KG1 (cell line): ENCODE results near the gene ZCWPW1.
"Not testable (repeated sequence)": the region's sequence is repeated elsewhere in the genome, so short reads cannot be mapped to it uniquely, and the experiment has no call there.

Experiments used
- DNase-seq: peaks from one replicate; lab custom pipeline; 2025; lab: John Stamatoyannopoulos, UW

The ZCWPW1 gene

GRCh38 chr7:100353685-100354330 is 74.7 kb downstream of the ZCWPW1 start:
- DNase-seq, result no peak

- DNase-seq, result no peak
Measured at GRCh38 chr7:100352984-100353684, 75.4 kb downstream of the ZCWPW1 start.

GRCh38 chr7:100352230-100352781 is 76.2 kb downstream of the ZCWPW1 start:
- DNase-seq, result not testable (repeated sequence)

GRCh38 chr7:100351657-100352058 is 76.8 kb downstream of the ZCWPW1 start:
- no peak for DNase-seq
